ENCODE data around the gene HIP1.
"Not testable (repeated sequence)": the region's sequence is repeated elsewhere in the genome, so short reads cannot be mapped to it uniquely, and the experiment has no call there.

The HIP1 gene

GRCh38 chr7:75485979-75486643 is 252.6 kb downstream of the HIP1 start, which contains the start of gene POM121C:
Gene POM121C, minus strand, starts transcription at chr7:75486299. Its CDS starts 44,803 bp downstream, at chr7:75441496.
- TF ChIP-seq, protein P1, sequence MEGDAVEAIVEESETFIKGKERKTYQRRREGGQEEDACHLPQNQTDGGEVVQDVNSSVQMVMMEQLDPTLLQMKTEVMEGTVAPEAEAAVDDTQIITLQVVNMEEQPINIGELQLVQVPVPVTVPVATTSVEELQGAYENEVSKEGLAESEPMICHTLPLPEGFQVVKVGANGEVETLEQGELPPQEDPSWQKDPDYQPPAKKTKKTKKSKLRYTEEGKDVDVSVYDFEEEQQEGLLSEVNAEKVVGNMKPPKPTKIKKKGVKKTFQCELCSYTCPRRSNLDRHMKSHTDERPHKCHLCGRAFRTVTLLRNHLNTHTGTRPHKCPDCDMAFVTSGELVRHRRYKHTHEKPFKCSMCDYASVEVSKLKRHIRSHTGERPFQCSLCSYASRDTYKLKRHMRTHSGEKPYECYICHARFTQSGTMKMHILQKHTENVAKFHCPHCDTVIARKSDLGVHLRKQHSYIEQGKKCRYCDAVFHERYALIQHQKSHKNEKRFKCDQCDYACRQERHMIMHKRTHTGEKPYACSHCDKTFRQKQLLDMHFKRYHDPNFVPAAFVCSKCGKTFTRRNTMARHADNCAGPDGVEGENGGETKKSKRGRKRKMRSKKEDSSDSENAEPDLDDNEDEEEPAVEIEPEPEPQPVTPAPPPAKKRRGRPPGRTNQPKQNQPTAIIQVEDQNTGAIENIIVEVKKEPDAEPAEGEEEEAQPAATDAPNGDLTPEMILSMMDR (IDR thresholded peaks at IDR 0.05) = not testable (repeated sequence)

All from LNCAP (cell line).